ENCODE results near the gene TNFRSF6B. TPM values are rescaled to one million over a fixed set of nuclear protein-coding genes. Genes with fewer than 3 reads are reported as not detected.
A peak's percentile ranks its signal among the peaks of the same experiment; 100 is the strongest.

Gene TNFRSF6B
- total and polyA plus RNA-seq, 2 of the 4 experiments (the other 2 are of a cell fraction) = 1.3 to 11.0 TPM

GRCh38 chr20:63702036-63702665, 5.7 kb downstream of the TNFRSF6B start:
- H3K56ac ChIP-seq (ENCODE audit: extremely low read depth, insufficient read depth, low read length) = no peak overlapping the region
- no TSS peak for BruUV-seq (replicated peaks)

More at GRCh38 chr20:63702036-63702665, 5.7 kb downstream of the TNFRSF6B start:
- H3K9me1 ChIP-seq (ENCODE audit: insufficient read depth, low read length) = no peaks in the 10 kb centered on the region
- WGBS, 2 experiments (ENCODE audit: extremely low coverage in 2 of 2, insufficient read length in 1 of 2) = 85% methylated on average over 9 of the region's 16 CpGs; no CpG with 5 or more reads in 1 of the 2 experiments
- no peak overlapping the region for H2BK15ac ChIP-seq (ENCODE audit: low read depth, low read length)
- H2BK120ac ChIP-seq (ENCODE audit: low read depth, low read length) = no peak overlapping the region
- no peak overlapping the region for H4K8ac ChIP-seq (ENCODE audit: low read depth in 2 of 2, low read length in 2 of 2)
- H4K5ac ChIP-seq (ENCODE audit: low read depth, low read length) = no peak overlapping the region
- ATAC-seq (ENCODE audit: low read depth) = no peak
- H2BK5ac ChIP-seq (ENCODE audit: low read depth, low read length, poor library complexity, severe bottlenecking) = no peak overlapping the region
- dilution Hi-C loops (cut with HindIII; ENCODE audit: low sequenced_read_pairs, unreplicated experiment) = no loop called here
- H3K4me2 ChIP-seq (ENCODE audit: low read depth, low read length) = no peak overlapping the region
- peaks cover 31% of the 10 kb centered on the region for H3K36me3 ChIP-seq (ENCODE audit: control insufficient read depth, insufficient read depth, low read length)
- ChIA-PET POLR2A (ENCODE audit: unreplicated experiment) (no interaction called here), CTCF (no interaction called here)
- H3K27me3 ChIP-seq (ENCODE audit: control insufficient read depth, insufficient read depth, low read length) = no peaks in the 10 kb centered on the region
- intact Hi-C loops (cut with micrococcal nuclease) = no loop called here
- in situ Hi-C loops (cut with MboI; ENCODE audit: low sequenced_read_pairs) = loop anchor here (10.0 kb wide), 1 partner anchor 163 kb away; the partner anchor contains the start of genes ABHD16B and TPD52L2
- no peak overlapping the region for H3K4ac ChIP-seq (ENCODE audit: low read depth, low read length)
- no peaks in the 10 kb centered on the region for H4K20me1 ChIP-seq (ENCODE audit: insufficient read depth, low read length)
- no peak overlapping the region for H3K27ac ChIP-seq (ENCODE audit: insufficient read depth, low read length)
- TF ChIP-seq RCOR1 (IDR thresholded peaks at IDR 0.05; ENCODE audit: insufficient replicate concordance, low read length) (no peak), MAFK (IDR thresholded peaks at IDR 0.05; ENCODE audit: low read depth, low read length) (no peak), RFX5 (IDR thresholded peaks at IDR 0.05; ENCODE audit: low read depth, low read length) (no peak), CHD1 (IDR thresholded peaks at IDR 0.05; ENCODE audit: low read depth, low read length) (no peak), BHLHE40 (IDR thresholded peaks at IDR 0.05; ENCODE audit: low read depth, low read length) (no peak), ELK1 (IDR thresholded peaks at IDR 0.05; ENCODE audit: borderline replicate concordance, low read depth, low read length) (no peak), MAZ (IDR thresholded peaks at IDR 0.05; ENCODE audit: borderline replicate concordance, low read depth, low read length) (no peak), FOS (IDR thresholded peaks at IDR 0.05; ENCODE audit: low read depth, low read length) (no peak), USF2 (IDR thresholded peaks at IDR 0.05; ENCODE audit: low read depth, low read length) (no peak), CEBPB (IDR thresholded peaks at IDR 0.05; ENCODE audit: low read depth, low read length) (no peak), MXI1 (IDR thresholded peaks at IDR 0.05; ENCODE audit: borderline replicate concordance, low read depth, low read length) (no peak), NFE2L2 (IDR thresholded peaks at IDR 0.05; ENCODE audit: low read depth, low read length) (no peak), POLR2A (IDR thresholded peaks at IDR 0.05; ENCODE audit: low read depth, low read length) (no peak), RAD21 (IDR thresholded peaks at IDR 0.05; ENCODE audit: low read length) (no peak)
- TF ChIP-seq, protein P1, sequence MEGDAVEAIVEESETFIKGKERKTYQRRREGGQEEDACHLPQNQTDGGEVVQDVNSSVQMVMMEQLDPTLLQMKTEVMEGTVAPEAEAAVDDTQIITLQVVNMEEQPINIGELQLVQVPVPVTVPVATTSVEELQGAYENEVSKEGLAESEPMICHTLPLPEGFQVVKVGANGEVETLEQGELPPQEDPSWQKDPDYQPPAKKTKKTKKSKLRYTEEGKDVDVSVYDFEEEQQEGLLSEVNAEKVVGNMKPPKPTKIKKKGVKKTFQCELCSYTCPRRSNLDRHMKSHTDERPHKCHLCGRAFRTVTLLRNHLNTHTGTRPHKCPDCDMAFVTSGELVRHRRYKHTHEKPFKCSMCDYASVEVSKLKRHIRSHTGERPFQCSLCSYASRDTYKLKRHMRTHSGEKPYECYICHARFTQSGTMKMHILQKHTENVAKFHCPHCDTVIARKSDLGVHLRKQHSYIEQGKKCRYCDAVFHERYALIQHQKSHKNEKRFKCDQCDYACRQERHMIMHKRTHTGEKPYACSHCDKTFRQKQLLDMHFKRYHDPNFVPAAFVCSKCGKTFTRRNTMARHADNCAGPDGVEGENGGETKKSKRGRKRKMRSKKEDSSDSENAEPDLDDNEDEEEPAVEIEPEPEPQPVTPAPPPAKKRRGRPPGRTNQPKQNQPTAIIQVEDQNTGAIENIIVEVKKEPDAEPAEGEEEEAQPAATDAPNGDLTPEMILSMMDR (conservative IDR thresholded peaks at IDR 0.05; ENCODE audit: low read depth, low read length) = no peak
- H2AK9ac ChIP-seq (replicated peaks; ENCODE audit: low read depth, low read length, poor library complexity) = peak overlapping the region; percentile 1
- no peak overlapping the region for H3K4me3 ChIP-seq (ENCODE audit: insufficient read depth, low read depth, low read length)
- no peak overlapping the region for H3K14ac ChIP-seq (replicated peaks; ENCODE audit: low read depth, low read length)
- H3K18ac ChIP-seq (ENCODE audit: low read depth, low read length) = no peak overlapping the region
- no peak overlapping the region for H2BK20ac ChIP-seq (ENCODE audit: low read depth, low read length)
- DNase-seq = no peak
- no peak overlapping the region for H3K9ac ChIP-seq (ENCODE audit: low read depth, low read length)
- H3K79me1 ChIP-seq (ENCODE audit: low read depth in 1 of 2, low read length in 2 of 2) = peaks cover 29 to 77% of the 10 kb centered on the region in 2 experiments
- H2AK5ac ChIP-seq (ENCODE audit: low read depth, low read length) = peak overlapping the region; percentile 27; the same call in 1 of the 2 replicates
- H3K9me3 ChIP-seq (ENCODE audit: control insufficient read depth, insufficient read depth, low read length) = no peaks in the 10 kb centered on the region
- no peak overlapping the region for H4K91ac ChIP-seq (ENCODE audit: insufficient read depth, low read depth, low read length)
- no peak overlapping the region for H2AFZ ChIP-seq (replicated peaks; ENCODE audit: low read length, poor library complexity)
- H3K23ac ChIP-seq (ENCODE audit: low read depth, low read length) = no peak overlapping the region
- H3K4me1 ChIP-seq (ENCODE audit: control insufficient read depth, insufficient read depth, low read length) = peaks cover 26% of the 10 kb centered on the region
